ENCODE data around the gene SLC25A33.

GRCh38 chr1:9607352-9607751 is 68.1 kb downstream of the SLC25A33 start:
- TF ChIP-seq ZNF239 (tag by site-specific recombination; IDR thresholded peaks at IDR 0.05) (no peak), ZNF18 (tag by site-specific recombination; IDR thresholded peaks at IDR 0.05) (no peak), ZNF10 (tag by site-specific recombination; IDR thresholded peaks at IDR 0.05) (no peak), ZNF274 (IDR thresholded peaks at IDR 0.05; ENCODE audit: low read length) (no peak), ZNF274 (tag by site-specific recombination; IDR thresholded peaks at IDR 0.05; ENCODE audit: borderline replicate concordance) (no peak), TRIM28 (IDR thresholded peaks at IDR 0.05; ENCODE audit: borderline replicate concordance, low read length) (no peak)

Data from HEK293 (cell line).